ENCODE data around the gene MGAT4D.

MGAT4D gene

GRCh38 chr4:140472156-140472555 is 25.9 kb downstream of the MGAT4D start:
- H3K4me3 ChIP-seq (ENCODE audit: low read depth, low read length), result no peak overlapping the region
- no peak for DNase-seq (ENCODE audit: low read depth)

GRCh38 chr4:140469791-140470733 is 28.0 kb downstream of the MGAT4D start:
- H3K4me3 ChIP-seq (ENCODE audit: low read depth, low read length), result no peak overlapping the region
- TF ChIP-seq POLR2A (IDR thresholded peaks at IDR 0.05; ENCODE audit: extremely low read depth, insufficient read length) (no peak), MYC (IDR thresholded peaks at IDR 0.05; ENCODE audit: low read depth, low read length) (no peak), CTCF (IDR thresholded peaks at IDR 0.05; ENCODE audit: low read depth, low read length) (no peak), MAX (IDR thresholded peaks at IDR 0.05; ENCODE audit: low read depth, low read length) (no peak)
- DNase-seq (ENCODE audit: low read depth), result no peak

More at GRCh38 chr4:140472156-140472555, 25.9 kb downstream of the MGAT4D start:
- TF ChIP-seq MYC (IDR thresholded peaks at IDR 0.05; ENCODE audit: low read depth, low read length) (no peak), MAX (IDR thresholded peaks at IDR 0.05; ENCODE audit: low read depth, low read length) (no peak), POLR2A (IDR thresholded peaks at IDR 0.05; ENCODE audit: extremely low read depth, insufficient read length) (no peak), CTCF (IDR thresholded peaks at IDR 0.05; ENCODE audit: low read depth, low read length) (no peak)

- DNase-seq (ENCODE audit: low read depth), result no peak
- H3K4me3 ChIP-seq (ENCODE audit: low read depth, low read length), result no peak overlapping the region
- TF ChIP-seq CTCF (IDR thresholded peaks at IDR 0.05; ENCODE audit: low read depth, low read length) (no peak), MAX (IDR thresholded peaks at IDR 0.05; ENCODE audit: low read depth, low read length) (no peak), POLR2A (IDR thresholded peaks at IDR 0.05; ENCODE audit: extremely low read depth, insufficient read length) (no peak), MYC (IDR thresholded peaks at IDR 0.05; ENCODE audit: low read depth, low read length) (no peak)
Observed at GRCh38 chr4:140466146-140466545, 31.9 kb downstream of the MGAT4D start.

GRCh38 chr4:140463614-140464013 is 34.5 kb downstream of the MGAT4D start:
- DNase-seq (ENCODE audit: low read depth), result no peak
- TF ChIP-seq MAX (IDR thresholded peaks at IDR 0.05; ENCODE audit: low read depth, low read length), result no peak
- no peak for TF ChIP-seq POLR2A (IDR thresholded peaks at IDR 0.05; ENCODE audit: extremely low read depth, insufficient read length)
- TF ChIP-seq MYC (IDR thresholded peaks at IDR 0.05; ENCODE audit: low read depth, low read length), result no peak
- TF ChIP-seq CTCF (IDR thresholded peaks at IDR 0.05; ENCODE audit: low read depth, low read length), result no peak
- H3K4me3 ChIP-seq (ENCODE audit: low read depth, low read length), result no peak overlapping the region

GRCh38 chr4:140463182-140463581 is 34.9 kb downstream of the MGAT4D start:
- DNase-seq (ENCODE audit: low read depth), result no peak
- TF ChIP-seq POLR2A (IDR thresholded peaks at IDR 0.05; ENCODE audit: extremely low read depth, insufficient read length) (no peak), MAX (IDR thresholded peaks at IDR 0.05; ENCODE audit: low read depth, low read length) (no peak), MYC (IDR thresholded peaks at IDR 0.05; ENCODE audit: low read depth, low read length) (no peak), CTCF (IDR thresholded peaks at IDR 0.05; ENCODE audit: low read depth, low read length) (no peak)
- H3K4me3 ChIP-seq (ENCODE audit: low read depth, low read length), result no peak overlapping the region

Data from NB4 (cell line).